SJCRH30 (cell line): ENCODE results near the gene CDX1. TPM values are rescaled to one million over a fixed set of nuclear protein-coding genes. Genes with fewer than 3 reads are reported as not detected.
A peak's percentile ranks its signal among the peaks of the same experiment; 100 is the strongest.

Experiments used
- DNase-seq, 2 experiments: peaks; one replicate each; pipeline ENCODE4 v3.0.0-alpha.2; 2015 to 2020
- H3K27ac ChIP-seq: fragments of 250-450 bp; sonication (Bioruptor Pico); 2 replicates; pipeline ENCODE4 v1.5.1; 2020; ENCODE audit warnings: mild to moderate bottlenecking, moderate library complexity
- H3K27me3 ChIP-seq: fragments of 250-450 bp; sonication (Bioruptor Pico); 2 replicates; pipeline ENCODE4 v1.5.1; 2020; ENCODE audit warnings: mild to moderate bottlenecking, moderate library complexity
- H3K36me3 ChIP-seq: fragments of 250-450 bp; sonication (Bioruptor Pico); 2 replicates; pipeline ENCODE4 v1.5.1; 2020; ENCODE audit warnings: mild to moderate bottlenecking, moderate library complexity
- H3K4me1 ChIP-seq: fragments of 250-450 bp; sonication (Bioruptor Pico); 2 replicates; pipeline ENCODE4 v1.5.1; 2020; ENCODE audit warnings: mild to moderate bottlenecking, moderate library complexity
- H3K4me3 ChIP-seq: fragments of 250-450 bp; sonication (Bioruptor Pico); 2 replicates; pipeline ENCODE4 v1.5.1; 2020; ENCODE audit warnings: mild to moderate bottlenecking, moderate library complexity
- H3K9me3 ChIP-seq: fragments of 250-450 bp; sonication (Bioruptor Pico); replicated peaks from 2 replicates; pipeline ENCODE4 v1.5.1; 2020; ENCODE audit warnings: mild to moderate bottlenecking, moderate library complexity
- total RNA-seq: library from RNA; depleted of rRNA; stranded (reverse); fragments of >200 nt; shearing (Covaris generic); gene quantifications from 2 replicates; pipeline ENCODE4 v1.2.3, GENCODE V29; 2014

The CDX1 gene
- total RNA-seq, 1 experiment from 2014 or later, result not detected

GRCh38 chr5:150206098-150206778 lies 39.7 kb downstream of the CDX1 start:
- H3K36me3 ChIP-seq, result no peaks in the 10 kb centered on the region
- H3K27me3 ChIP-seq, result peaks cover 31% of the 10 kb centered on the region
- no peak overlapping the region for H3K4me3 ChIP-seq
- DNase-seq, result no peak
- peaks cover 3% of the 10 kb centered on the region; the same call in 1 of the 2 replicates for H3K4me1 ChIP-seq
- no peaks in the 10 kb centered on the region for H3K9me3 ChIP-seq
- no peak overlapping the region for H3K27ac ChIP-seq

GRCh38 chr5:150206779-150207115 lies 40.2 kb downstream of the CDX1 start:
- Histone ChIP-seq H3K27ac (no peak overlapping the region), H3K27me3 (peaks cover 36% of the 10 kb centered on the region), H3K4me1 (peaks cover 3% of the 10 kb centered on the region; the same call in 1 of the 2 replicates), H3K9me3 (no peaks in the 10 kb centered on the region), H3K36me3 (no peaks in the 10 kb centered on the region), H3K4me3 (no peak overlapping the region)
- DNase-seq, result no peak

GRCh38 chr5:150208187-150209098 lies 41.9 kb downstream of the CDX1 start:
- Histone ChIP-seq H3K27ac (no peak overlapping the region), H3K27me3 (peaks cover 45% of the 10 kb centered on the region), H3K4me1 (peaks cover 3% of the 10 kb centered on the region; the same call in 1 of the 2 replicates), H3K36me3 (no peaks in the 10 kb centered on the region), H3K4me3 (no peak overlapping the region), H3K9me3 (no peaks in the 10 kb centered on the region)
- peak in 1 of 2 experiments; percentile 21 for DNase-seq

- peaks cover 45% of the 10 kb centered on the region for H3K27me3 ChIP-seq
- peak in 1 of 2 experiments; percentile 25 for DNase-seq
- H3K27ac ChIP-seq, result no peak overlapping the region
Measured at GRCh38 chr5:150209099-150209635, 42.6 kb downstream of the CDX1 start.

GRCh38 chr5:150210644-150211043 lies 44.1 kb downstream of the CDX1 start:
- Histone ChIP-seq H3K4me1 (peaks cover 3% of the 10 kb centered on the region; the same call in 1 of the 2 replicates), H3K27me3 (peaks cover 51% of the 10 kb centered on the region), H3K4me3 (no peak overlapping the region), H3K36me3 (no peaks in the 10 kb centered on the region), H3K9me3 (no peaks in the 10 kb centered on the region), H3K27ac (no peak overlapping the region)
- DNase-seq, result no peak

More at GRCh38 chr5:150209099-150209635, 42.6 kb downstream of the CDX1 start:
- no peaks in the 10 kb centered on the region for H3K36me3 ChIP-seq
- H3K4me3 ChIP-seq, result no peak overlapping the region
- no peaks in the 10 kb centered on the region for H3K9me3 ChIP-seq
- peaks cover 3% of the 10 kb centered on the region; the same call in 1 of the 2 replicates for H3K4me1 ChIP-seq

- Histone ChIP-seq H3K27me3 (peaks cover 48% of the 10 kb centered on the region), H3K9me3 (no peaks in the 10 kb centered on the region), H3K4me3 (no peak overlapping the region), H3K36me3 (no peaks in the 10 kb centered on the region), H3K4me1 (peaks cover 3% of the 10 kb centered on the region; the same call in 1 of the 2 replicates), H3K27ac (no peak overlapping the region)
- DNase-seq, result no peak
Measured at GRCh38 chr5:150211156-150212030, 44.8 kb downstream of the CDX1 start.

GRCh38 chr5:150213530-150213929 lies 47.0 kb downstream of the CDX1 start:
- Histone ChIP-seq H3K27me3 (peaks cover 41% of the 10 kb centered on the region), H3K4me1 (peaks cover 2% of the 10 kb centered on the region; the same call in 1 of the 2 replicates), H3K36me3 (no peaks in the 10 kb centered on the region), H3K9me3 (no peaks in the 10 kb centered on the region), H3K4me3 (no peak overlapping the region), H3K27ac (no peak overlapping the region)
- DNase-seq, result no peak

- H3K36me3 ChIP-seq, result no peaks in the 10 kb centered on the region
- H3K27ac ChIP-seq, result no peak overlapping the region
- H3K9me3 ChIP-seq, result no peaks in the 10 kb centered on the region
- H3K4me1 ChIP-seq, result no peaks in the 10 kb centered on the region; the same call in 1 of the 2 replicates
- no peak overlapping the region for H3K4me3 ChIP-seq
- DNase-seq, result no peak
- H3K27me3 ChIP-seq, result peaks cover 34% of the 10 kb centered on the region; the same call in 1 of the 2 replicates
Measured at GRCh38 chr5:150214289-150214688, 47.7 kb downstream of the CDX1 start.

GRCh38 chr5:150215979-150216944 lies 49.7 kb downstream of the CDX1 start:
- no peak for DNase-seq
- Histone ChIP-seq H3K4me3 (no peak overlapping the region), H3K36me3 (no peaks in the 10 kb centered on the region), H3K4me1 (no peaks in the 10 kb centered on the region), H3K9me3 (no peaks in the 10 kb centered on the region), H3K27ac (no peak overlapping the region), H3K27me3 (peaks cover 36% of the 10 kb centered on the region)

- no peaks in the 10 kb centered on the region for H3K4me1 ChIP-seq
- peaks cover 30% of the 10 kb centered on the region for H3K27me3 ChIP-seq
- H3K27ac ChIP-seq, result no peak overlapping the region
- no peaks in the 10 kb centered on the region for H3K36me3 ChIP-seq
- no peaks in the 10 kb centered on the region for H3K9me3 ChIP-seq
- no peak overlapping the region for H3K4me3 ChIP-seq
- DNase-seq, result no peak
Measured at GRCh38 chr5:150217038-150217437, 50.5 kb downstream of the CDX1 start.

- peak; percentile 74 to 92 for DNase-seq
- Histone ChIP-seq H3K4me3 (no peak overlapping the region), H3K36me3 (no peaks in the 10 kb centered on the region), H3K27ac (no peak overlapping the region), H3K4me1 (no peaks in the 10 kb centered on the region), H3K27me3 (peaks cover 23% of the 10 kb centered on the region), H3K9me3 (no peaks in the 10 kb centered on the region)
Measured at GRCh38 chr5:150217873-150218692, 51.5 kb downstream of the CDX1 start.

GRCh38 chr5:150218693-150219035 lies 52.1 kb downstream of the CDX1 start:
- no peak overlapping the region for H3K4me3 ChIP-seq
- peaks cover 22% of the 10 kb centered on the region for H3K27me3 ChIP-seq
- no peak for DNase-seq
- H3K9me3 ChIP-seq, result no peaks in the 10 kb centered on the region
- no peaks in the 10 kb centered on the region for H3K4me1 ChIP-seq
- no peaks in the 10 kb centered on the region for H3K36me3 ChIP-seq
- H3K27ac ChIP-seq, result no peak overlapping the region

GRCh38 chr5:150219142-150219541 lies 52.6 kb downstream of the CDX1 start:
- H3K9me3 ChIP-seq, result no peaks in the 10 kb centered on the region
- peak in 1 of 2 experiments; percentile 23 for DNase-seq
- H3K36me3 ChIP-seq, result no peaks in the 10 kb centered on the region
- H3K4me3 ChIP-seq, result no peak overlapping the region
- H3K27ac ChIP-seq, result no peak overlapping the region
- H3K27me3 ChIP-seq, result peaks cover 22% of the 10 kb centered on the region
- no peaks in the 10 kb centered on the region for H3K4me1 ChIP-seq
